GM18499 (cell line): ENCODE data around the gene SEC61B.

Experiments
- ATAC-seq: cut with Tn5 transposase; IDR thresholded peaks from one replicate; pipeline ENCODE4 v1.9.1; 2021; ENCODE audit warnings: moderate number of reproducible peaks; ENCODE audit not compliant: insufficient read depth, unreplicated experiment

The SEC61B gene

DNA sequence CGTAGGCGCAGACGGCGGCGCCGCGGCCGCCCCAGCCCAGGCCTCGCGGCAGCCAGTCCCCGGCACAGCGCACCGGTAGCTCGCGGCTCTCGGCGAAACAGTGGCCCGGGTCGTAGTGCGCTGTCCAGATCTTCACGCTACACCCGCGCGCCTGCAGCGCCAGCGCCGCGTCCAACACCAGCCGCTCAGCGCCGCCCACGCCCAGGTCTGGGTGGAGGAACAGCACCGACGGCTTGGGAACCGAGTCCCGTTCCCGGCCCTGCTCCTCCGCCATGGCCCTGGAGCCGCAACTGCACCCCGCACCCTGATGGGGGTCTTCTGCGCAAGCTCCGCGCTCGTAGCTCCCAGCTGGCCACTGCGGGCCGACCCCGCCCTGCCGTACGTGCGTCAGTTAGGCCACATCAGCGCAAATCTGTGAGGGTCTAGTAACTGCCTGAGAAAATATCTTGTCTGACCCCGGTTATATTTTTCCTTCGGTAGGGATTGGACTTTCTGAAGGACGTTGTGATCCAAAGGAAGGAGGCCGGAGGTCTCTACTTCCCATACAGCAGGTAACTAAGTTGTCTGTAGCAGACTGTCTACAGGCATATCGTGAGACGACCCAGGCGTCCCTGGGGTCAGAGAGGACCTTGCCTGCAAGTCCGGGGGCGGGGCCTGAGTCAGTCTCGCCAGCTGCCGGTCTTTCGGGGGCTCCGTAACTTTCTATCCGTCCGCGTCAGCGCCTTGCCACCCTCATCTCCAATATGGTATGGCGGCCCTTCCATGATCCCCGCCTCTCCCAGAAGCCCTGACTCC is at the start of gene SEC61B, which contains the start of gene ALG2:
TSS of gene SEC61B (plus strand) at position 662 of the 795 bp plus-strand sequence. CDS start at position 744, 82 bp downstream.
TSS of gene ALG2 (minus strand) at position 322 of the 795 bp plus-strand sequence. CDS start at position 274, 48 bp downstream.
- peak; percentile 87 for ATAC-seq

DNA sequence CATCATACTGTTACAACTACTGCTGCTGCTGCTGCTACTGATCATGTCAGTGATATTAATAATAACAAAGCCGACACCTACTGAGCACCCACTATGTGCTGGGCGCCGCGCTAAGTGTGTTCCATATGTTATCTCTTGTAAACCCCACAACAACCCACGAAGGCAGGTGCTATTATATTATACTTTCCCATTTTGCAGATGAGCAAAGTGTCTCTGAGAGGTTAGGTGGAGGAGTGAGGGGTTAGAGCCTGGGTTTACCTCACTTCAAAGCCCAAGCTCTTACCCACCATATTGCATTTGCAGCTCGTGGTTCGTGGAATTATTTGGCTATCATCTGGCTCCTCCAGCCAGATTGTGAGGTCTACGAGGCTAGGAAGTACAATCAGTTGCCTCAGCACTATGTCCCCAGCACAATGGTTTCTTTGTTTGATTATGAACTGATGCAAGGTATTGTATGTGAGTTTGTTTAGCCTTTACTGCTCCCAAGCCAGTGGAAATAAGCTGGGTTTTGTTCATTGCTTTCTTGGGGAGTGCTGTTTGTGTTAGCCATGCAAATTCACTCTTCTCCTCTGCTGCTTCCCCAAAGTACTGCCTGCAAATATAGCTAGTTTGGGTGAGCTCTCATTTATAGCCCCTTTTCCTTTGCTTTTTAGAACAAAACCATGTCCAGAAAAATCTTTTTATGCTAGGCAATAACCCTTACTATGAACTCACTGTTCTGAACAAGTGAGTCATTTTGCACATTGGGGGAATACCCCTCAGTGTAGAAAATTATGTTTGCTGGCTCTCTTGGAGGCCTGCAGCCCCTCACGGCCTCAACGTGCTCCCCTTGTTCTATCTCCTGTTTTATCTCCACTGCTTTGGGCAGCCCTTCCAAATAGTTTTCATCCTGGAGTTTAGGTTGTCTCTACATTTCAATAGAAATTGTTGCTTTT is 48.2 kb upstream of the SEC61B start:
- no peak for ATAC-seq

GRCh38 chr9:99176527-99177013 is 45.5 kb upstream of the SEC61B start:
- ATAC-seq, result no peak

DNA sequence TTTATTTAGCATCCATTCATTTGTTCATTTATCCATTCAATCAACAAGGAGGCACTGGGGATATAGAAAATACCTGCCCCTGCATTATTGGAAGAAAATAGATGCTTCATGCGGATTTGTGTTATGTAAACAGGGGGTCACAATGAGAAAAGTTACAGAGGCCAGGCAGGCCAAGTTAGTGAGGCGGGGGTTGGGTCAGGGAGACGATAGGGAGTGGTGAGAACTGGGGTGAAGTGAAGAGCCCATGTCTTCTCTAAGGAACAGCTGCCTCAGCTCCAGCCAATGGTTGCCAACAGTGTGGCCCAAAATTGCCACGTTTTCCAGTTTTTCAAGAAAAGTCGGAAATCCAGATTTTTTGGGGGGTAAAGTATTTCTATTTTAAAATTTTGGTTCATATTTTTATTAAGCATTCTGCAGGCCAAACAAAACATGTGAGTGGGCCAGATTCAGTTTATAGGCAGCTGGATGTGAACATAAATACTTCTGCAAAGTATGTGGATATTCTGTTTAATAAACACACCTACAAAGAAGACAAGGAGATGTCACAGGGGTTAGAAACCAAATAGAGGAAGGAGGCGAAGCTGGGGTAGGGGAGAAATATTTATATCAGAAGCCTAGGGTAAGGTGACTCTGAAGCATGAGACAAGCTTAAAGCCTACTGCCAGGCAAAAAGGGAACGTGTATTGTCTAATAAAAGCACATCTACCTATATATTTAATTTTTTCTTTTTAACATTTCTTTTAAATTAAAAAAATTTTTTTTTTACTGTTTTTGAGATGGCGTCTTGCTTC is 44.3 kb upstream of the SEC61B start:
- no peak for ATAC-seq

DNA sequence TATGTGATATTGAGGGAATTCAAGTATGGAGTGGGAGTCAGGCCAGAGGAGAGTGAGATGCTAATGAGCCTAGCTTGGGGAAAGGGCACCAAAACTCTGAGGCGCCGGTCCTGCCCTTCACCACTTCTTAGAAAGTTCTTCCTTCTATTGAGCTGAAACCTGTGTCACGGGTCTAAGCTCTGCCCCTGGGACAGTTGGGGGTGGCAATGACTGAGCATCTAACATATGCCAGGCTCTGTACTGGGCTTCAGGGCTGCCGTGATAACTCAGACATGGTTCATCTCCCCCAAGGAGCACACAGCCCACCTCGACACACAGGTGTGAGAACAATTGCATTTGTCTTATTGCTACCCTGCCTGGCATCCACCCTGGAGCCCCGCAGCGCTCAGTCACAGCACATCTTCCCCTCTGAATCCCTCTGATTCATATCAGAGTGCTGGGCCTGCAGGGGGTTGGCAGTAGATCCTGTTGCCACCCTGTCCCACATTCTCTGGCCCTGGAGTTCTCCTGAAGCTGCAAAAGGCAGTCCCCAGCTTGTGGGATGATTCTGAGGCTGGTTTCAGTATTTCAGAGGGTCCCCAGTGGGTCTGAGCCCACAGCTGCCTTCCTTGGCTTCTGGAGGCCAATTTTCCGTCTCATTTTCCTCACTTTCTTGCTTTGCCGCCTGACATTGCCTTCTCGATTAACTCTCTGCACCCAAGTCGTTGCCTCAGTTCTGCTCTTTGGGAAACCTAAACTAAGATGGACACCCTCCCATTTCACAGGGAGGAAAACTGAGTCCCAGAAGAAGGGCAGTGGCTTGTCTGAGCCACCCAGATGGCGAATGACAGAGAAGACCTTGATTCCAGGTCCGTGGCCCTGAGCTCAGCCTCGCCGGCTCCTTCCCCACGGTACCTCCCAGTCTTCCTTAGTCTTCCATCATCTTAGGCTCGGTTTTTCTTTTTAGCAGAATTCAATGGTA is 42.9 kb upstream of the SEC61B start:
- no peak for ATAC-seq

GRCh38 chr9:99180199-99180598 is 41.9 kb upstream of the SEC61B start:
- no peak for ATAC-seq

- ATAC-seq, result no peak
These were observed 41.4 kb upstream of the SEC61B start for GRCh38 chr9:99180662-99181061.

GRCh38 chr9:99181206-99181605 is 40.9 kb upstream of the SEC61B start:
- ATAC-seq, result no peak

DNA sequence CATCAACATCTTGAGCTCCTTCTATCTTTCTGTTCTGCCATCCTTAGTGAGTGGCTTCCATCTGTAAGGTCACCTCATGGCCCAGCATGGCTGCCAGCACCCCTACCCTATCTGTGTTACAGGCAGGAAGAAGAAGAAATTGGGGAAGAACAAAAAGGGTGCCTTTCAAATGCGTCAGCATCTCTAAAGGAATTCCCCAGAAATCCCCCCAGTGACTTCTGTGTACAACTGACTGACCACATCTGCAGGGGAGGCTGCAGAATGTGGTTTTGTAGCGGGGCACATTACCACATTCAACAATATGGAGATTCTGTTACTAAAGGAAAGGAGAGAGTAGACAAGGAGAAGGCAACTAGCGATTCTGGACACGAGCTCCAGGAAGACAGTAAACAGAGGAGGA is 40.5 kb upstream of the SEC61B start:
- ATAC-seq, result no peak

DNA sequence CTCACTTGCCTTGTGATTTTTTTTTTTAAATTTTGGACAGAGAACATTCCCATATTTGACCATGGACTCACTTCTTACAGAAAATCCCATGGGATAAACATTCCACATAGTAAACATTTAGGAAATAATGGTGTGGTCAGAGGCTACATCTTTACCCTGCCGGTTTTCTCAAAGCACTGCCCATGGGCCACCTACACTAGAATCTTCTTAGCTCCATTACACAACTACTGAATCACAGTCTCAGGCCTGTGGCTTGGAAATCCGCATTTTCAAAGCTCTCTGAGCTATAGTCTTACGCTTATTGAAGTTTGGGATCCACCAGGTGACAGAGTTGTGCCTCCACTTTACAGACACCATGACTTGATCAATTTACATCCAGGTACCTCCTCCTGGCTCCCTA is 39.7 kb upstream of the SEC61B start:
- ATAC-seq, result no peak

DNA sequence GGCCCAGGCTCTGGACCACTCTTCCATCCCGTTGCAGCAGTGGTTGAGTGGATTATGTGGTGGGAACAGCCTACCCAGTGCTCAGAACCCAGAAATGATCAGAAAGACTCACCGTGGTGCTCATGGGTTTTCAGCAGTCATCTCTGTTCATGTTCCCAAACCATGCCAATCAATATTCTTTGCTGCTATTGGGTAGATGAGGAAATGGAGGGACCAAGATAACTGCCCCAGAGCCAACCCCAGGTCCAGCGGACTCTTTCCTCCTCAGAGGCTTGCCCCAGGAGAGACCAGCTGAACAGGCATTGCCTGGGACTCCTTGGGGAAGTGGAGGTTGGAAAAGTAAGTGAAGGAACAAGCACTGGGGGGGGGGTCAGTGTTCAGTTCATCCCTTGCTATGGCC is 38.5 kb upstream of the SEC61B start:
- ATAC-seq, result no peak

- ATAC-seq, result no peak
These were observed 38.0 kb upstream of the SEC61B start for GRCh38 chr9:99184110-99184474.

- ATAC-seq, result no peak
These were observed 37.4 kb upstream of the SEC61B start for GRCh38 chr9:99184475-99185347.

DNA sequence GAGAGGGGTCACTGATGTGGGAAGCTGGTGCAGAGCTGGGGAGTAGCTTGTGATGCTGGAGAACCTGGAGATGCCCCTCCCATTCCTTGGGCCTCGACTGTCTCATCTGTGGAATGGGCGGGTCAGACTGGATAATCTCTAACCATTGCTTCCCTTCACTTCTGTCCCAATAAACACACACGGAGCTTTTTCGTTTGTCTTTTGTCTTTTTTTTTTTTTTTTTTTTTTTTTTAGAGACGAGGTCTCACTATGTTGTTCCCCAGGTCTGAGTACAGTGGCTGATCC is 36.8 kb upstream of the SEC61B start:
- ATAC-seq, result no peak

DNA sequence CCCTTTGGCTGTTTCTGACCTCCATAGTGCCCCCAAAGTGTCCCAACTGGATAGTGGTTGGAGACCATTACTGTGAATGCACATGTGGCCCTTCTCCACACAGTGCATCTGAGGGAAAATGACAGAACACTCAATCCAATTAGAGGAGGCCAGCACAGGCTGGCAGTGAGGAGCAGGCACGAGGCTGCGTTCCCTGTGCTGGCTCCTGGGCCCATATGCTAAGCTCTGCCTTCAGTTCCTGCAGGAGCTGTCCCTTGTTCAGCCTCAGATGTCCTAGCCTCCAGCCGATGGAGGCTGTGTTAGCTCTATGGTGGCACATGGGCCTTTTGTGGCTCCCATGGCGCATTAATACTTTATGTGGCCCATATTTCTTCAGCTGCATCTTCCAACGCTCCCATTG is 36.1 kb upstream of the SEC61B start:
- no peak for ATAC-seq

DNA sequence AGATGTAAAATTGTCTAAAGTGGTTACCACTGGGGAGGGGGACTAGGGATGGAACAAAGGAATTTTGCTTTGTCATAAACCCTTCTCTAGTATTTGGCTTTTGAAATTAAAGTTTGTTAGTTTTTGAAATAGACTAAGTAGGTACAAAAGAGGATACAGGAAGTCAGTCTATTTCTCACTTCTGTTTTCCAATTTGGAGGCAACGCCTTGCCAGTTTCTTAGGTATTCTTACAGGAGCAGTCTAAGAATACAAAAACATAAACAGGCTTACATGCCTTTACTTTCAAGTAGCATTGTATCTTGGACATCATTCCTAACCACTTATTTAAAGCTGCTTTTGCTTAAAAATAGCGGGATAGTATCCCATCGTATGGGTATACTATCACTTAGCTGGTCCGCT is 34.8 kb upstream of the SEC61B start:
- no peak for ATAC-seq

- no peak for ATAC-seq
These were observed 32.9 kb upstream of the SEC61B start for GRCh38 chr9:99189186-99189585.

DNA sequence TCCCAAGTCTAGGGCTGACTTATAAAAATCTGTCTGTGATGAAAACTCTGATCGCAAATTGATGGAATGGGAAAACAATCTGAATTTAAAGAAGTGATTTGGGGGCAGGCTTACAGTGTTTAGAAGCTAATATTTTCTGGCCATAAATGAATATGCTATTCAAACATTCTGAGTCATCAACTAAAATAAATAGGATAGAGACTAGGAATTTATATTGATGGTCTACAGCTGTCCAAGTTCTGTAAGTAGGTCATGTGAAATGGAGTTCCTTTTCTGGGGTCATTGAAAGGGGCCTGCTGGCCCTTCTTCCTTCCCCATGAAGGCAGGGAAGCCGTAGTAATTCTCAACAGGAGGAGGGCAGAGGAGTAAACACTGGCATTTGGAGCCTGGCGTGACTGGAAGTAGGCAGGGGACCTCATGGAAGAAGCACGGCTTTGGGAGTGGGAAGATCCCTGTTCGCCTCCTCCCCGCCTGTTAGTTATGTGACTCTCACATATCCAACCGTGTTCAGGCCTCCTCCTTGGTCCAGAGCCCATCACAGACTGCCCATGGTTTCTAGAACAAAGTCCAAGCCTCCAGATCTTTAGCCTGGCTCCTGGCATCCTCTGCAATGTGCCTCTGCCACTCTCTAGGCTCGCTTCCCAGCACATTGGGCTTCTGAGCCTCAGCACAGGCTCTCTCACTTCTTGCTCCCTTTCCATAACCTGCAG is 32.0 kb upstream of the SEC61B start:
- ATAC-seq, result no peak
